Natural killer cell (primary cell): ENCODE results near the gene MAP1LC3B. TPM values are rescaled to one million over a fixed set of nuclear protein-coding genes. Genes with fewer than 3 reads are reported as not detected.

Source experiments
- ATAC-seq, 3 donors: fragments of 150-1000 bp in 2 of 3; fragments of 200-7000 bp in 1 of 3; cut with Tn5 transposase; 1 replicate in 1 of 3; 2 replicates in 2 of 3; pipeline ENCODE4 v1.10.0; 2021; ENCODE audit warnings: mild to moderate bottlenecking in 2 of 3, moderate library complexity in 2 of 3
- DNase-seq, 2 donors: peaks; one replicate each; pipeline versions ENCODE4 v3.0.0 to v3.0.0-alpha.2; 2013 to 2021; ENCODE audit warnings: mixed read lengths in 1 of 2
- H3K27ac ChIP-seq: one replicate; pipeline ENCODE4 v1.5.1; 2013; ENCODE audit warnings: mild to moderate bottlenecking, low read length
- H3K27me3 ChIP-seq: one replicate; pipeline ENCODE4 v1.6.1; 2013; ENCODE audit warnings: low read length; ENCODE audit not compliant: control insufficient read depth, insufficient read depth
- H3K36me3 ChIP-seq: one replicate; pipeline ENCODE4 v1.6.1; 2013; ENCODE audit warnings: low read length; ENCODE audit not compliant: control insufficient read depth, insufficient read depth
- H3K4me1 ChIP-seq: one replicate; pipeline ENCODE4 v1.6.1; 2013; ENCODE audit warnings: low read length; ENCODE audit not compliant: control insufficient read depth, insufficient read depth
- H3K4me3 ChIP-seq: one replicate; pipeline ENCODE4 v1.5.1; 2013; ENCODE audit warnings: low read length
- H3K9me3 ChIP-seq: one replicate; pipeline ENCODE4 v1.6.1; 2013; ENCODE audit warnings: low read length; ENCODE audit not compliant: control insufficient read depth, insufficient read depth
- H3K27ac Mint-ChIP-seq, 2 donors: one replicate each; pipeline ENCODE4 v1.8.0; 2022; ENCODE audit warnings: mild to moderate bottlenecking in 2 of 2, mixed read lengths in 2 of 2, moderate library complexity in 1 of 2
- H3K27me3 Mint-ChIP-seq, 2 donors: one replicate each; pipeline ENCODE4 v1.8.0; 2022; ENCODE audit warnings: low read depth in 2 of 2, mixed read lengths in 2 of 2
- H3K36me3 Mint-ChIP-seq: one replicate; pipeline ENCODE4 v1.8.0; 2022; ENCODE audit warnings: mixed read lengths
- H3K4me1 Mint-ChIP-seq, 2 donors: one replicate each; pipeline ENCODE4 v1.8.0; 2022; ENCODE audit warnings: mixed read lengths in 2 of 2
- H3K4me3 Mint-ChIP-seq: one replicate; pipeline ENCODE4 v1.8.0; 2022; ENCODE audit warnings: mild to moderate bottlenecking, moderate library complexity, mixed read lengths
- H3K9me3 Mint-ChIP-seq, 2 donors: one replicate each; pipeline ENCODE4 v1.8.0; 2022; ENCODE audit warnings: mixed read lengths in 2 of 2
- WGBS: methylation state at CpG from one replicate; pipeline ENCODE4 v1.1.7; 2013; ENCODE audit warnings: missing lambda C conversion rate; ENCODE audit not compliant: insufficient coverage; 5-methylcytosine and 5-hydroxymethylcytosine counted together
- intact Hi-C: fragments of 100-400 bp; cut with micrococcal nuclease; formaldehyde crosslinking; loops from one replicate; pipeline ENCODE4 v1.14.2; 2022
- total RNA-seq, 4 donors: library from RNA; stranded (reverse); fragments of 120-200 nt in 1 of 4; gene quantifications; one replicate each; pipeline versions ENCODE4 v1.2.3 to v1.2.4, GENCODE V29; 2013 to 2022
- TF ChIP-seq, protein P1 (sequence below): fragments of 200-600 bp; IDR thresholded peaks from one replicate; pipeline ENCODE4 v1.8.0; 2022; ENCODE audit warnings: antibody characterized with exemption

MAP1LC3B gene
- total RNA-seq, 3 donors from 2014 or later (not counting 1 experiment from before 2014, with no cell fraction given), result 171 to 220 (median 172) TPM

DNA sequence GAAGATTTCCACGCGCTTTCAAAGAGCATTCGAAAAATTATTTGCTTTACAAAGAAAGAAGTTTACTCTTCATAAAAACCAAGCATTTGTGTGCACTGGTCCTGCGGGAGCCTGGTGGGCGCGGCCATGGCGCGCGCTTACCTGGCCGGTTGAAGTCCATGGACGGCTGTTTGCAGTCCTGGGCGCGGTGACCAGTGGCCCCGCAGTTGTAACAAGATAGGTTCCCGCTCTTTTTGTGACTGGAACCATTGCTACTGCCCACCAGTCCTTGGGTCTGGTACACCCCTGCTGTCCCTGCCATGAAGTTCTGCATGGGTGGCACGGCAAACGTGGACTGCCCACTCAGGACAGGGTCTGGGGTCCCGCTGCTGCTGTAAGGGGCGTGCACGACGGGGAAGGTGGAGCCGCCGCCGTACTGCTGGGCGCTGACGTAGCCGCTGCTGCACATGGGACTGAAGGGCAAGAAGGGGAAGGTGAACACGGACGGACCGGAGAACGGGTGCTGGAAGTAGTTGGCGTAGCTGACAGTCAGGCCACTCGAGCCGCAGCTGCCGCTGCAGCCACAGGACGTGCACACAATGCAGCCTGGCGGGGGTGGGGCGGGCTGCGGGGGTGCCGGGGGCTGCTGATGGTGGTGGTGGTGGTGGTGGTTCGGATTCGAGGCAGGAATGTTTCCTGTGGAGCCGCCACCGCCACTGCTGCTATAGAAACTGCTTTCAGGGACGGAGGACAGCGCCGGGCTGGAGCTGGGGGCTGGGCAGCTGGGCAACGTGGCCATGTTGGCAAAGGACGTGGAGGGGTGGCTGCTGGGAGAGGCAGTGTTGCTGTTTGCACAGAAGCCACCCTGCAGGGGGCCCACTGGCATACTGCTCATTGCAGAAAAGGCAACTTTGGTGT, 19.5 kb downstream of the MAP1LC3B start:
- H3K36me3 Mint-ChIP-seq, result peaks cover 14% of the 10 kb centered on the region
- H3K27ac ChIP-seq, result no peak overlapping the region
- H3K4me3 Mint-ChIP-seq, result no peak overlapping the region
- 96% methylated on average over 49 of the region's 49 CpGs for WGBS
- H3K4me3 ChIP-seq, result no peak overlapping the region
- no peak overlapping the region for H3K27ac Mint-ChIP-seq
- H3K4me1 ChIP-seq, result no peaks in the 10 kb centered on the region
- H3K9me3 Mint-ChIP-seq, result no peaks in the 10 kb centered on the region
- H3K27me3 ChIP-seq, result no peaks in the 10 kb centered on the region
- no peak for ATAC-seq
- TF ChIP-seq, protein P1, sequence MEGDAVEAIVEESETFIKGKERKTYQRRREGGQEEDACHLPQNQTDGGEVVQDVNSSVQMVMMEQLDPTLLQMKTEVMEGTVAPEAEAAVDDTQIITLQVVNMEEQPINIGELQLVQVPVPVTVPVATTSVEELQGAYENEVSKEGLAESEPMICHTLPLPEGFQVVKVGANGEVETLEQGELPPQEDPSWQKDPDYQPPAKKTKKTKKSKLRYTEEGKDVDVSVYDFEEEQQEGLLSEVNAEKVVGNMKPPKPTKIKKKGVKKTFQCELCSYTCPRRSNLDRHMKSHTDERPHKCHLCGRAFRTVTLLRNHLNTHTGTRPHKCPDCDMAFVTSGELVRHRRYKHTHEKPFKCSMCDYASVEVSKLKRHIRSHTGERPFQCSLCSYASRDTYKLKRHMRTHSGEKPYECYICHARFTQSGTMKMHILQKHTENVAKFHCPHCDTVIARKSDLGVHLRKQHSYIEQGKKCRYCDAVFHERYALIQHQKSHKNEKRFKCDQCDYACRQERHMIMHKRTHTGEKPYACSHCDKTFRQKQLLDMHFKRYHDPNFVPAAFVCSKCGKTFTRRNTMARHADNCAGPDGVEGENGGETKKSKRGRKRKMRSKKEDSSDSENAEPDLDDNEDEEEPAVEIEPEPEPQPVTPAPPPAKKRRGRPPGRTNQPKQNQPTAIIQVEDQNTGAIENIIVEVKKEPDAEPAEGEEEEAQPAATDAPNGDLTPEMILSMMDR, result no peak
- H3K9me3 ChIP-seq, result no peaks in the 10 kb centered on the region
- intact Hi-C loops, result no loop called here
- no peaks in the 10 kb centered on the region for H3K4me1 Mint-ChIP-seq
- no peak for DNase-seq
- H3K36me3 ChIP-seq, result peaks cover 24% of the 10 kb centered on the region
- H3K27me3 Mint-ChIP-seq, result no peaks in the 10 kb centered on the region

DNA sequence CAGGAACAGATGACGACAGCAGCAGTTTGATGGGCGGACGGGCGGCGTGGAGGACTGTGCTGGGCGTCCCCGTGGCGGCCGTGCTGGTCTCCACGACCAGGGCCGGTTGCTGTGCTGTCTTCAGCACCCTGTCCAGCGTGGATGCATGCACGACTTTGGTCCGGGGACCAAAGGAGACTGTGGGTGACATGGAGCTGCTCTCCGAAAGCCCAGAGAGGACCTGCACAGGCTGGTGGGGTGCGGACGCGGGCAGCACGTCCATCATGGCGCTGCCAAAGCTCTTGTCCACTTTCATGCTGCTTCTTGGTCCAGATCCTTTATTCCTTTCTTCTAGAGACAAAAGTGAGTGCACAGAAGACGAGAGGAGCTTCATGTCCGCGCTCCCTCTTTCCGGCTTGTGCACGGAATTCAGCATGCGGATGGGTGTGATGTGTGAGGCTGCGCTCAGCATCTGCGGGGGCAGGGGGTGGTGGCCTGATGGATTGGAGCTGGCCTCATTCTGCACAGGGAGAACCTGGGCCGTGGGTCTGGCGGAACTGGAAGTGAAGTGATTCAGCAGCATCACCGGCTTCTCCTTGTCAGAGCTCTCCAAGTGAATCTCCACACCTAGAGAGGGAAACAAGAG, 20.3 kb downstream of the MAP1LC3B start:
- Mint-ChIP-seq H3K36me3 (peaks cover 14% of the 10 kb centered on the region), H3K27me3 (no peaks in the 10 kb centered on the region), H3K27ac (no peak overlapping the region), H3K9me3 (no peaks in the 10 kb centered on the region), H3K4me3 (no peak overlapping the region), H3K4me1 (no peaks in the 10 kb centered on the region)
- DNase-seq, result no peak
- no peak overlapping the region for H3K4me3 ChIP-seq
- H3K27ac ChIP-seq, result no peak overlapping the region
- TF ChIP-seq, protein P1, result no peak
- no peaks in the 10 kb centered on the region for H3K27me3 ChIP-seq
- peaks cover 21% of the 10 kb centered on the region for H3K36me3 ChIP-seq
- 92% methylated on average over 31 of the region's 31 CpGs for WGBS
- no peaks in the 10 kb centered on the region for H3K4me1 ChIP-seq
- intact Hi-C loops, result no loop called here
- no peaks in the 10 kb centered on the region for H3K9me3 ChIP-seq
- ATAC-seq, result no peak

DNA sequence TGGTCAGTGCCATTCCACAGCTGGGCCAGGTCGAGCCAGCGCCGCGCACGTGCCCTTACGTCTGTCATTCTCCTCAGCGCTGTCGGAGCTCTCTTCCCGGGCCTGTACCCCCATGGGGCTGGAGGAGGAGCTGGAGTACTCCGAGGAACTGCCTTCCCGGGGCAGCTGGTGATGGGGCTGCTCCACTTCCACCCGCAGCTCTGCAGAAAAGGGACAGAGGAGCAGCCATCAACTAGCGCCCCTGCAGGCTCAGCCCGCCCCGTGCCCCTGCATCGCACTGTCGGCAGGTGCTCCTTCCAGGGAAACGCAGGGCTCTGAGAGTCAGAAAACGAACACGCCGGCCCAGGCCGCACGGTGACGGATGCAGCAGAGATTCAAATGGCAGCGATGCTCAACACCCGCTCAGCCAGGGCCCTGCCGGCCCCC, 20.9 kb downstream of the MAP1LC3B start:
- no peak for DNase-seq
- Histone ChIP-seq H3K27ac (no peak overlapping the region), H3K4me3 (no peak overlapping the region), H3K27me3 (no peaks in the 10 kb centered on the region), H3K36me3 (peaks cover 16% of the 10 kb centered on the region), H3K4me1 (no peaks in the 10 kb centered on the region), H3K9me3 (no peaks in the 10 kb centered on the region)
- Mint-ChIP-seq H3K9me3 (no peaks in the 10 kb centered on the region), H3K4me3 (no peak overlapping the region), H3K4me1 (no peaks in the 10 kb centered on the region), H3K27me3 (no peaks in the 10 kb centered on the region), H3K27ac (no peak overlapping the region), H3K36me3 (peaks cover 10% of the 10 kb centered on the region)
- 95% methylated on average over 27 of the region's 27 CpGs for WGBS
- ATAC-seq, result no peak
- TF ChIP-seq, protein P1, result no peak
- intact Hi-C loops, result no loop called here
